Keratinocyte (primary cell): ENCODE measurements around the gene TCTN1. TPM values are rescaled to one million over a fixed set of nuclear protein-coding genes. Genes with fewer than 3 reads are reported as not detected.
"Not testable (repeated sequence)": the region's sequence is repeated elsewhere in the genome, so short reads cannot be mapped to it uniquely, and the experiment has no call there.

Source experiments
- DNase-seq: peaks from one replicate; pipeline ENCODE4 v3.0.0-alpha.2; 2011; ENCODE audit warnings: low read depth, missing footprints, low spot score
- FAIRE-seq: peaks from 2 replicates; lab custom pipeline; 2011; peaks lifted over from hg19 to GRCh38; lab: Jason Lieb, UNC
- H2AFZ ChIP-seq: 2 replicates; pipeline ENCODE4 v1.6.0; 2012; ENCODE audit warnings: low read length, control low read depth, inconsistent platforms; ENCODE audit not compliant: control insufficient read depth
- H3K27ac ChIP-seq: 2 replicates; pipeline ENCODE4 v1.5.1; 2011; ENCODE audit warnings: low read length; ENCODE audit not compliant: control insufficient read depth, insufficient read depth
- H3K27me3 ChIP-seq: 3 replicates; pipeline ENCODE4 v1.6.0; 2011; ENCODE audit warnings: low read length; ENCODE audit not compliant: control insufficient read depth, insufficient read depth; ENCODE audit errors: extremely low read depth
- H3K36me3 ChIP-seq, 2 experiments: 2 replicates in 1 of 2; 3 replicates in 1 of 2; pipeline ENCODE4 v1.5.1; 2011; ENCODE audit warnings: low read length in 2 of 2, mild to moderate bottlenecking in 1 of 2; ENCODE audit not compliant: control insufficient read depth in 2 of 2, insufficient read depth in 2 of 2; ENCODE audit errors: extremely low read depth in 1 of 2
- H3K4me1 ChIP-seq: 3 replicates; pipeline ENCODE4 v1.5.1; 2011; ENCODE audit warnings: low read length; ENCODE audit not compliant: control insufficient read depth, insufficient read depth; ENCODE audit errors: extremely low read depth
- H3K4me2 ChIP-seq: 3 replicates; pipeline ENCODE4 v1.6.0; 2011; ENCODE audit warnings: low read depth, low read length; ENCODE audit not compliant: control insufficient read depth, insufficient read depth; ENCODE audit errors: extremely low read depth
- H3K4me3 ChIP-seq, 3 experiments: fragments of 200-600 bp in 1 of 3; sonication (generic) in 1 of 3; 2 replicates in 2 of 3; 3 replicates in 1 of 3; pipeline ENCODE4 v1.5.1; 2011 to 2016; ENCODE audit warnings: low read length in 3 of 3, mild to moderate bottlenecking in 3 of 3, control low read depth in 2 of 3, inconsistent platforms in 1 of 3, low read depth in 1 of 3, mixed read lengths in 1 of 3, mixed run types in 1 of 3, moderate library complexity in 1 of 3; ENCODE audit not compliant: control insufficient read depth in 2 of 3, insufficient read depth in 2 of 3; ENCODE audit errors: extremely low read depth in 1 of 3
- H3K79me2 ChIP-seq: 2 replicates; pipeline ENCODE4 v1.6.0; 2012; ENCODE audit warnings: low read length; ENCODE audit not compliant: control insufficient read depth, insufficient read depth
- H3K9ac ChIP-seq: 3 replicates; pipeline ENCODE4 v1.6.0; 2011; ENCODE audit warnings: low read length; ENCODE audit not compliant: control insufficient read depth, insufficient read depth; ENCODE audit errors: extremely low read depth
- H3K9me1 ChIP-seq: 3 replicates; pipeline ENCODE4 v1.6.0; 2011; ENCODE audit warnings: low read length; ENCODE audit not compliant: control insufficient read depth, insufficient read depth; ENCODE audit errors: extremely low read depth
- H3K9me3 ChIP-seq: 2 replicates; pipeline ENCODE4 v1.5.1; 2012; ENCODE audit warnings: low read depth, low read length; ENCODE audit not compliant: control insufficient read depth
- H4K20me1 ChIP-seq: 3 replicates; pipeline ENCODE4 v1.6.0; 2011; ENCODE audit warnings: low read length; ENCODE audit not compliant: control insufficient read depth, insufficient read depth; ENCODE audit errors: extremely low read depth
- CTCF ChIP-seq, 3 experiments: IDR thresholded peaks in 1 of 3; conservative IDR thresholded peaks in 1 of 3; optimal IDR thresholded peaks in 1 of 3; 2 replicates in 2 of 3; 3 replicates in 1 of 3; pipeline versions ENCODE3 to v1.5.1; 2011; ENCODE audit warnings: low read length in 3 of 3, mild to moderate bottlenecking in 3 of 3, moderate library complexity in 2 of 3, control low read depth in 1 of 3, inconsistent platforms in 1 of 3; ENCODE audit not compliant: insufficient read depth in 2 of 3; ENCODE audit errors: extremely low read depth in 1 of 3
- EZH2 ChIP-seq: IDR thresholded peaks from one replicate; pipeline ENCODE4 v1.6.1; 2012; ENCODE audit warnings: inconsistent platforms, mild to moderate bottlenecking, low read length, moderate library complexity
- dilution Hi-C: fragments of 300-500 bp; cut with MboI; formaldehyde crosslinking; loops from one replicate; pipeline ENCODE4 v1.7.0; 2020; ENCODE audit warnings: low sequenced_read_pairs; ENCODE audit not compliant: extremely low pct_ligation_motif_present
- polyA plus RNA-seq, 5 experiments: library from polyadenylated mRNA; depleted of rRNA in 3 of 5; stranded (reverse) in 3 of 5; stranded (forward) in 1 of 5; unstranded in 1 of 5; fragments of >200 nt; gene quantifications; 1 replicate in 1 of 5; 2 replicates in 3 of 5; 3 replicates in 1 of 5; pipeline versions ENCODE4 v1.2.1 to v1.2.3, GENCODE V29; 2011 to 2012; ENCODE audit warnings: missing spikeins in 2 of 5, low read depth in 1 of 5, low replicate concordance in 1 of 5

The TCTN1 gene
- polyA plus RNA-seq, 1 donor (not counting 4 experiments of a cell fraction or from before 2014, with no cell fraction given): 30.6 TPM

GRCh38 chr12:110591451-110592051 is 22.4 kb upstream of the TCTN1 start:
- TF ChIP-seq CTCF (optimal IDR thresholded peaks at IDR 0.05 in 1 of 3, IDR thresholded peaks at IDR 0.05 in 1 of 3, conservative IDR thresholded peaks at IDR 0.05 in 1 of 3; ENCODE audit: extremely low read depth in 1 of 3, insufficient read depth in 2 of 3, low read length in 3 of 3): no peak
- TF ChIP-seq EZH2: no peak
- no peaks in the 10 kb centered on the region for H3K9me3 ChIP-seq
- no peaks in the 10 kb centered on the region for H3K9me1 ChIP-seq
- H4K20me1 ChIP-seq: no peaks in the 10 kb centered on the region
- DNase-seq (no peak), FAIRE-seq (no peak)
- H3K27me3 ChIP-seq: no peaks in the 10 kb centered on the region
- no peak overlapping the region for H3K9ac ChIP-seq
- H3K4me3 ChIP-seq: no peak overlapping the region
- no peaks in the 10 kb centered on the region for H3K4me1 ChIP-seq
- H3K27ac ChIP-seq: no peak overlapping the region
- H2AFZ ChIP-seq: no peak overlapping the region
- H3K79me2 ChIP-seq: no peaks in the 10 kb centered on the region
- dilution Hi-C loops: no loop called here
- H3K4me2 ChIP-seq: no peak overlapping the region
- no peaks in the 10 kb centered on the region for H3K36me3 ChIP-seq

GRCh38 chr12:110592078-110592477 is 21.9 kb upstream of the TCTN1 start:
- Histone ChIP-seq H3K9me1 (no peaks in the 10 kb centered on the region), H3K9me3 (no peaks in the 10 kb centered on the region), H3K4me2 (no peak overlapping the region), H3K27ac (no peak overlapping the region), H3K36me3 (no peaks in the 10 kb centered on the region), H2AFZ (no peak overlapping the region), H3K4me3 (no peak overlapping the region), H3K27me3 (no peaks in the 10 kb centered on the region), H3K79me2 (no peaks in the 10 kb centered on the region), H4K20me1 (no peaks in the 10 kb centered on the region), H3K9ac (no peak overlapping the region), H3K4me1 (no peaks in the 10 kb centered on the region)
- no peak for DNase-seq
- dilution Hi-C loops: no loop called here
- TF ChIP-seq CTCF (optimal IDR thresholded peaks at IDR 0.05 in 1 of 3, IDR thresholded peaks at IDR 0.05 in 1 of 3, conservative IDR thresholded peaks at IDR 0.05 in 1 of 3; ENCODE audit: extremely low read depth in 1 of 3, insufficient read depth in 2 of 3, low read length in 3 of 3) (no peak), EZH2 (no peak)
- FAIRE-seq: no peak

- FAIRE-seq, H3K27ac ChIP-seq, H3K27me3 ChIP-seq, DNase-seq, H3K36me3 ChIP-seq, H3K9ac ChIP-seq, H3K9me3 ChIP-seq, H3K4me3 ChIP-seq, H3K79me2 ChIP-seq, H2AFZ ChIP-seq, H3K4me2 ChIP-seq, H3K9me1 ChIP-seq, H4K20me1 ChIP-seq, H3K4me1 ChIP-seq, dilution Hi-C loops: not testable (repeated sequence)
These were observed 21.0 kb upstream of the TCTN1 start for GRCh38 chr12:110592919-110593318.
